MM.1S (cell line): Measurements from ENCODE around the gene CHRNA4.

Source experiments
- DNase-seq: peaks from one replicate; pipeline ENCODE4 v3.0.0-alpha.2; 2015
- H2AFZ ChIP-seq: fragments of 300-600 bp; sonication (generic); 2 replicates; pipeline ENCODE4 v1.6.0; 2016; ENCODE audit warnings: antibody characterized with exemption, low read length
- H3F3A ChIP-seq: fragments of 300-600 bp; sonication (generic); 2 replicates; pipeline ENCODE4 v1.6.1; 2016; ENCODE audit warnings: mild to moderate bottlenecking, antibody characterized with exemption, low read length, moderate library complexity, mixed read lengths; ENCODE audit not compliant: insufficient read depth
- H3K27ac ChIP-seq: fragments of 300-600 bp; sonication (generic); 2 replicates; pipeline ENCODE4 v1.5.1; 2016; ENCODE audit warnings: mild to moderate bottlenecking, low read length
- H3K27me3 ChIP-seq: fragments of 300-600 bp; sonication (generic); replicated peaks from 2 replicates; pipeline ENCODE4 v1.6.0; 2016; ENCODE audit warnings: low read length; ENCODE audit not compliant: insufficient read depth
- H3K36me3 ChIP-seq: fragments of 300-600 bp; sonication (generic); replicated peaks from 2 replicates; pipeline ENCODE4 v1.6.1; 2016; ENCODE audit warnings: mild to moderate bottlenecking, low read length, mixed read lengths; ENCODE audit not compliant: insufficient read depth
- H3K4me1 ChIP-seq: fragments of 300-600 bp; sonication (generic); 2 replicates; pipeline ENCODE4 v1.6.1; 2016; ENCODE audit warnings: low read length, mixed read lengths
- H3K4me2 ChIP-seq: fragments of 300-600 bp; sonication (generic); 2 replicates; pipeline ENCODE4 v1.6.0; 2016; ENCODE audit warnings: low read depth, low read length
- H3K4me3 ChIP-seq: fragments of 300-600 bp; sonication (generic); 2 replicates; pipeline ENCODE4 v1.5.1; 2016; ENCODE audit warnings: low read length, mixed read lengths
- H3K79me2 ChIP-seq: fragments of 300-600 bp; sonication (generic); 2 replicates; pipeline ENCODE4 v1.6.1; 2016; ENCODE audit warnings: mixed run types, low read length, mixed read lengths
- H3K9ac ChIP-seq: fragments of 300-600 bp; sonication (generic); 2 replicates; pipeline ENCODE4 v1.6.1; 2016; ENCODE audit warnings: low read length, mixed read lengths
- H3K9me2 ChIP-seq: fragments of 300-600 bp; sonication (generic); replicated peaks from 2 replicates; pipeline ENCODE4 v1.6.1; 2016; ENCODE audit warnings: mild to moderate bottlenecking, low read length, mixed read lengths; ENCODE audit not compliant: insufficient read depth
- H3K9me3 ChIP-seq: fragments of 300-600 bp; sonication (generic); replicated peaks from 2 replicates; pipeline ENCODE4 v1.6.1; 2016; ENCODE audit warnings: mild to moderate bottlenecking, low read length, mixed read lengths; ENCODE audit not compliant: insufficient read depth
- H4K20me1 ChIP-seq: fragments of 300-600 bp; sonication (generic); 2 replicates; pipeline ENCODE4 v1.6.1; 2016; ENCODE audit warnings: mild to moderate bottlenecking, low read length, moderate library complexity, mixed read lengths; ENCODE audit not compliant: insufficient read depth
- EZH2 ChIP-seq: fragments of 300-600 bp; sonication (generic); optimal IDR thresholded peaks from 2 replicates; pipeline ENCODE3; 2017; ENCODE audit warnings: low read depth, mild to moderate bottlenecking, antibody characterized with exemption, low read length, mixed read lengths
- EZH2phosphoT487 ChIP-seq: fragments of 300-600 bp; sonication (generic); IDR thresholded peaks from 2 replicates; pipeline ENCODE4 v1.6.1; 2018; ENCODE audit warnings: antibody characterized with exemption, low read length
- TF ChIP-seq, protein P1 (sequence below): fragments of 300-600 bp; sonication (generic); IDR thresholded peaks from 2 replicates; pipeline ENCODE4 v1.5.1; 2016; ENCODE audit warnings: antibody characterized with exemption, low read length, mixed read lengths

The CHRNA4 gene

GRCh38 chr20:63318391-63319163 lies 42.6 kb downstream of the CHRNA4 start:
- Histone ChIP-seq H3K4me2 (no peak overlapping the region), H3K9me3 (no peaks in the 10 kb centered on the region), H3K27me3 (peaks cover 92% of the 10 kb centered on the region), H3K9ac (no peak overlapping the region), H3F3A (no peaks in the 10 kb centered on the region), H3K27ac (no peak overlapping the region), H3K4me1 (no peaks in the 10 kb centered on the region), H3K9me2 (no peaks in the 10 kb centered on the region), H2AFZ (no peak overlapping the region), H4K20me1 (no peaks in the 10 kb centered on the region), H3K36me3 (no peaks in the 10 kb centered on the region), H3K79me2 (no peaks in the 10 kb centered on the region), H3K4me3 (no peak overlapping the region)
- no peak for DNase-seq
- TF ChIP-seq EZH2phosphoT487 (no peak), EZH2 (no peak)
- TF ChIP-seq, protein P1, sequence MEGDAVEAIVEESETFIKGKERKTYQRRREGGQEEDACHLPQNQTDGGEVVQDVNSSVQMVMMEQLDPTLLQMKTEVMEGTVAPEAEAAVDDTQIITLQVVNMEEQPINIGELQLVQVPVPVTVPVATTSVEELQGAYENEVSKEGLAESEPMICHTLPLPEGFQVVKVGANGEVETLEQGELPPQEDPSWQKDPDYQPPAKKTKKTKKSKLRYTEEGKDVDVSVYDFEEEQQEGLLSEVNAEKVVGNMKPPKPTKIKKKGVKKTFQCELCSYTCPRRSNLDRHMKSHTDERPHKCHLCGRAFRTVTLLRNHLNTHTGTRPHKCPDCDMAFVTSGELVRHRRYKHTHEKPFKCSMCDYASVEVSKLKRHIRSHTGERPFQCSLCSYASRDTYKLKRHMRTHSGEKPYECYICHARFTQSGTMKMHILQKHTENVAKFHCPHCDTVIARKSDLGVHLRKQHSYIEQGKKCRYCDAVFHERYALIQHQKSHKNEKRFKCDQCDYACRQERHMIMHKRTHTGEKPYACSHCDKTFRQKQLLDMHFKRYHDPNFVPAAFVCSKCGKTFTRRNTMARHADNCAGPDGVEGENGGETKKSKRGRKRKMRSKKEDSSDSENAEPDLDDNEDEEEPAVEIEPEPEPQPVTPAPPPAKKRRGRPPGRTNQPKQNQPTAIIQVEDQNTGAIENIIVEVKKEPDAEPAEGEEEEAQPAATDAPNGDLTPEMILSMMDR = no peak

GRCh38 chr20:63317601-63318291 lies 43.4 kb downstream of the CHRNA4 start:
- DNase-seq = no peak
- Histone ChIP-seq H3K9me2 (no peaks in the 10 kb centered on the region), H4K20me1 (no peaks in the 10 kb centered on the region), H3K27ac (no peak overlapping the region), H3K36me3 (no peaks in the 10 kb centered on the region), H3K4me3 (no peak overlapping the region), H3K9ac (no peak overlapping the region), H2AFZ (no peak overlapping the region), H3K9me3 (no peaks in the 10 kb centered on the region), H3K27me3 (peaks cover 91% of the 10 kb centered on the region), H3K4me1 (no peaks in the 10 kb centered on the region), H3F3A (no peaks in the 10 kb centered on the region), H3K4me2 (no peak overlapping the region), H3K79me2 (no peaks in the 10 kb centered on the region)
- TF ChIP-seq, protein P1 = no peak
- no peak for TF ChIP-seq EZH2phosphoT487
- no peak for TF ChIP-seq EZH2

DNA sequence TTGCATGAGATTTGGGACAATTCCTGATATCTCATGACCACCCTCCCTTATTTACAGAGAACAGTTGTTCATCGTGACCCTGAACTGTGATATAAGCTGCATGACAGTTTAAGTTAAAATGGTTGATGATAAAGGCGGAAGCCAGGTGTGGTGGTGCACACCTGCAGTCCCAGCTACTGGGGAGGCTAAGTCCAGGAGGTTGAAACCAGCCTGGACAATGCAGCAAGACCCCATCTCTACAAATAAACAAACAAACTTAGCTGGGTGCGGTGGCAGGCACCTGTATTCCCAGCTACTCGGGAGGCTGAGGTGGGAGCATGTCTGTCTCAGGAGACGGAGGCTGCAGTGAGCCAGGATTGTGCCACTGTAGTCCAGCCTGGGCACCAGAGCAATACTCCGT lies 44.1 kb downstream of the CHRNA4 start:
- Histone ChIP-seq H3K9me3 (no peaks in the 10 kb centered on the region), H3K27me3 (peaks cover 91% of the 10 kb centered on the region), H3K4me2 (no peak overlapping the region), H3K9me2 (no peaks in the 10 kb centered on the region), H4K20me1 (no peaks in the 10 kb centered on the region), H3F3A (no peaks in the 10 kb centered on the region), H3K36me3 (no peaks in the 10 kb centered on the region), H3K27ac (no peak overlapping the region), H3K4me1 (no peaks in the 10 kb centered on the region), H2AFZ (no peak overlapping the region), H3K9ac (no peak overlapping the region), H3K4me3 (no peak overlapping the region), H3K79me2 (no peaks in the 10 kb centered on the region)
- TF ChIP-seq EZH2phosphoT487 = no peak
- TF ChIP-seq EZH2 = no peak
- TF ChIP-seq, protein P1 = no peak
- DNase-seq = no peak
